NCI-H128 (cell line): ENCODE measurements around the gene WDR6.
A peak's percentile ranks its signal among the peaks of the same experiment; 100 is the strongest.

ENCODE experiments used
- DNase-seq: peaks from one replicate; lab custom pipeline; 2025; ENCODE audit not compliant: unreplicated experiment; lab: John Stamatoyannopoulos, UW

The WDR6 gene

DNA sequence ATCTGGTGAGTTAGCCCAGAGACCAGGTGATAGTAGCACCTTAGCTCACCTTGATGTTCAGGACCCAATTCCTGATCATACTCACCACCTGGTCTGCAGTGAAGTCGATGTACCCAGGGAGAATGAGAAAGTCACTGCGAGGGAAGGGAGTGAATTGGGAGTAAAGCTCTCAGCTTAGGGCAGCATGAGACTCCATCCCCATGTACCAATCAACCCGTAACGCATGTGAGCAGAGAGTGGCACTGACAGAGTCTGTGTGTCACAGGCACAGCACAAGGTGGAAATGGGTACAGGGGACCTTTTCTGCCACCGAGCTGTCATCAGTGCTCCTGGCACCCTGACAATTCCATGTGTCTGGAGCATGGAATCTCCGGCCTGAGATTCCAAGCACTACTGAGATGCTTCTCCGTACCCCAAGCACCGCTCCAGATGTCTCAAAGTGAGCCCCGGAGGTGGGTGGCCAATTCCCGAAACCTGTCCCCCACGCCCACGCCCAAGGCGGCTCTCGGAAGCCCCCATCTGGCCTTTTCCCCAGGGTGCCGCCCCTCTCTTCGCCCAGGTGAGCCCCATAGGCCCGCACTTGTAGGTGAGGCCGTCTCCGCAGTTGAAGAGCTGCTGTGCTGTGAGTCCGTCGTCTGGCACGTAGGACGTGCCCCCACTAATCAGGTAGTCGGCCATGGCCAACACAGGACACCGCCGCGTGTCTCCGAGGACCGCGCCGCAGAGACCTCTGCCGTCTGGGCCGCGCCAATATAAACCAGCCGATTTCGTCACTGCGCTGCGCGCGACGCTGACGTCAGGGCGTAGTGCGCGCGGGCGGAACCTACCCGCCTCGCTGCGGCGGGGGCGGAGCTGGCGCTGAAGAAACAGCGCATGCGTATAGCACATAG, 21.7 kb downstream of the WDR6 start, which contains the start of gene IMPDH2:
Gene IMPDH2 (minus strand): TSS at position 726 of the 890 bp plus-strand sequence. CDS start 48 bp downstream, at position 678.
- DNase-seq, result peak; percentile 85

DNA sequence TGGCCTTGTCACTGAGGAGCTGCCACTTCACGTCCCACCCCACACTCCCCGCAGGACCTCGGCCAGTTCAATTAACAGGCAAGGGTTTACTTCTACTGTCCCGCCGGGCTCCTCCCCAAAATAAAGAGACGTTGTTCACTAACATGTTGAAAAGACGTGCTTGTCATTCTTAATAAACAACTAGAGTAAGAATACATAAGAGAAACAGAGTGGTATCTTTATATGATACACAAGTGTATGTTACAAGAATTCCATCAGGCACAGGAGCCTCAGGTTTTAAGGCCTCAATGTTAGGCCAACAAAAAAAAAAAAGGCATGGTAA, 22.3 kb downstream of the WDR6 start:
- no peak for DNase-seq

DNA sequence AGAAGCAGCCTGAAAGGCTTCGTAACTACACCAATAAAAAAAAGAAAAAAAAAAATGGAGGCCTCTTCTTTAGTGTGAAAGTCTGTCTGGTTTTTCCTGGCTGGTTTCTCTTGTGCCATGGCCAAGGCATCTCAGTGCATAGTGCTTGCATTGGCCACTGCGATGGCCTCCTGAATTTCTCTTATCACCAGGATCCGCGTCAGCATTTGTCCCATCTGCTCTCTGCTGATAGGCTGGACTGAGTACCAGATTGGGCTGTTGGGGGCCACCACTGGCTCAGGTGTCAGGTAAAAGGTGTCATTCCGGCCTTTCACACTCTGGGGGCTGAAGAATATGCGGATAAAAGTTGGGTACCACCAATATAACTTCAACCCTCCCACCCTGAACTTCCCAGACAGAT, 23.1 kb downstream of the WDR6 start:
- DNase-seq, result no peak

DNA sequence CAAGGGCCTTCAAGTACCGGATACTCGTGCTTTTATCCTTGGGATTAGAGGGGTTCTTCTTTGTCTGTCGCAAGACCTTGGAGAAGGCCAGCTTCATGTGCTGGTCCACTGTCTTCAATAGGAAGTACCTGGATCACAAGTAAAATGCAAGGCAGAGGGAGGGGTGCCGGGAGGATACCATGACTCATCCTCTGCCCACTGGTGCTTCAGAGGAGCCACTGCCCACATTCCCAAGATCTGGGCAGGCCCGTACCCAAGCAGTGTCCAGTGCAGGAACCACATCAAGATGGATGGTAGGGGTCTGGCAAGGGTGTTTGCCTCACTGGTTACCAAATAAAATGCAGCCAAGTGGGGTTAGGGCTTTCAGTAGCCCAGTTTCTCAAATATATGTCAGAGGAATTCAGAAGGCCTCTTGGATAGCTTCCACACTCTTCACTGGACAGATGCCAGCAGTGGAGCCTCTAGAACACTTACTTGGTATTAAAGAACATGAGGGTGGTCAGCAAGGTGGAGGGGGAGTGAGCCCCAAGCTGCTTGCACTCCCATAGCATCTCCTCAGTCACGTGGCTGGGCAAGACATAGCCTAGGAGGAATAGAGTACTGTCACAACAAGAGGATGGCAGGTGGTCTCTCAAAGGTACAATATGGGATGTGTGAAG, 25.6 kb downstream of the WDR6 start:
- DNase-seq, result no peak

DNA sequence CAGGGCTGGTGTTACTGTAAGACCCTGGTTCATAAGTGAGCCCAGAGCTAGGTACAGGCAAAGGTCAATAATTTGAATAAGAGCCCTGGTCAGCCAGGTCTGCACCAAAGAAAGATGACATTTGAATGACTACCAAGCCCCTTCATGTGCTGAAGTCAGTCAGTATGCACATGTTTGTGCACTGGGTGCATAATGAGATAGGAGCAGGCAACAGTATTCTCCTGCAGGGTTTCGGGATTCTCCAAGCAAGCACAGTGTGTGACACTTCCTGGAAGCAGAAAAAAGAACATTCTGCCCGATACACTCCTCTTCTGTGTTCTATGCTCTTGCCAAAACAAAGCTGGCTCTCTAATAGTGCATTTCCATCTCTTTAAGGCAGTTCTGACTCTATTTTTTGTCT, 27.5 kb downstream of the WDR6 start:
- no peak for DNase-seq

DNA sequence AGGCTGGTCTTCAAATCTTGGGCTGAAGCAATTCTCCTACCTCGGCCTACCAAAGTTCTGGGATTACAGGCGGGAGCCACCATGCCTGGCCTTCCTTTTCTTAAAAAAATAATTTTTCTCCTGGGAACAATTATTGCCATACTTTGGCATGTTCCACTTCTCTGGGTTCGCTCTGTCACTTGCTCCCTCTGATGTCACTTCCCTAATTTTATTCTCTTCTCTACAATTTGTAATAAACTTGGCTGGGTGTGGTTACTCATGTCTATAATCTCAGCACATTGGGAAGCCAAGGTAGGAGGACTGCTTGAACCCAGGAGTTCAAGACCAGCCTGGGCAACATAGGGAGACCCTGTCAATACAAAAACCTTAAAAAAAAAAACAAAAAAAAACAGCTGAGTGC, 28.1 kb downstream of the WDR6 start:
- DNase-seq, result no peak

DNA sequence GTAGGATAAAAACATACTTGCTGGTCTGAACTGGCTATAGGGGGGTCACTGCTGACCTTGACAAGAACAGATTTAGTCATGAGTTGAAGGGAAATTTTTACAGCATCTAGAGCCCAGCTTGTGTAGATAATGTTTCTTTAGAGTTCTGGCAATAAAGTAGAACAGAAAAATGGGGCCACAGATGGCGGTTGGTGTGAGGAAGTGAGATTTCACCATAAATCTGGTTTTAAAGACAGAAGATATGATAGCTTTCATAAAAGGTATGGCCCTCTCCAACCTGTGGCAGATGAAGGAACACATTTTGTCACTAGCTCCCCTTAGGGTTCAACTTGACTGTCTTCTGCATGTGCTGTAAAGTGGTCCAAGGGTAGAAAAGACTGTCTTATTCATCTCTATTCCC, 46.4 kb downstream of the WDR6 start:
- no peak for DNase-seq

DNA sequence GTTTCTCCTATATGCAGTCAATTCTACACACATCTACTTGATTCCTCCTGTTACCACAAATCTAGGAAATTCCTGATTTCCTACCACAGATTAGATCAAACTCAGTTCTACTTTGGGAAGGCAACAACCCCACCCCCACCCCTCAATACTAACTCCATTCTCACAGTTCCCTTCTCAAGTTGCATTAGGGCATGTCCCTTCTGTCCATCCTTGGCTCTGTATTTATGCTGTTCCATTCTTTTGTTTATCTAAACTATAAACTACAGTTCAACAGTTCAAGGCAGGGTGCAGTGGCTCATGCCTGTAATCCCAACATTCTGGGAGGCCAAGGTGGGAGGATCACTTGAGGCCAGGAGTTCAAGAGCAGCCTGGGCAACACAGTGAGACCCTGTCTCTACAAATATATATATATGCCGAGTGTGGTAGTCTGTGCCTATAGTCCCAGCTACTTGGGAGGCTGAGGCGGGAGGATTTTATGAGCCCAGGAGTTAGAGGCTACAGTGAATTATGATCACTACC, 47.2 kb downstream of the WDR6 start:
- DNase-seq, result no peak

DNA sequence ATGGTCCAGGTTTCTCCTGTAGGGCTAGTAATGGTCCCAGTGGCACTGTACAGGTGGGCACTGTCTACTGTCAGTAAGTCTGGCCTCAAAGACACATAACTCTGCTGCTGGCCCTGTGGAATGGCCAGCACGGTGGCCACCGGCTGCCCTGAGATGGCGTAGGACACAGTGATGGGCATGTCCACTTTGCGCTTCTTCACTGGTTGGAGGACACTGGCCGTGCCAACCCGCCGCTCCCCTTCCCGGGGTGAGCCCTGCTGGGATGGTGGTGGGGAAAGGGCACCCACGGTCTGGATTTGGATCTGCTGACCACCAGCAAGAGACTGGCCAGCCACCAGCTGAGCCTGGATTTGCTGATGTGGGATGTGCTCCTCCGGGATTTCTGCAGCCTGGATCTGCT, 50.1 kb downstream of the WDR6 start:
- no peak for DNase-seq

DNA sequence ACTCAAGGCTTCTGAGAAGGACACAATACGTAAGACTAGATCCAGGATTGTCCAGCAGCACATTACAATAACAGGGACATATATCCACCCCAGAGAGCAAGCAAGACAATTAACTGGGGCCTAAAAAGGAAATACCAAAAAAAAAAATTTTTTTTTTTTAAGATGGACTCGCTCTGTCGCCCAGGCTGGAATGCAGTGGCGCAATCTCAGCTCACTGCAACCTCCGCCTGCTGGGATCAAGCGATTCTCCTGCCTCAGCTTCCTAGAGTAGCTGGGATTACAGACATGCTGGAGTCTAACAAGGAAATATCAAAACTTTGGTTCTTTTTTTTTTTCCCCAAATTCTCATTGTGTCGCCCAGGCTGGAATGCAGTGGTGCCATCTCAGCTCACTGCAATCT, 50.8 kb downstream of the WDR6 start:
- DNase-seq, result no peak
